ENCODE results near the gene SLC25A11.

SLC25A11 gene

DNA sequence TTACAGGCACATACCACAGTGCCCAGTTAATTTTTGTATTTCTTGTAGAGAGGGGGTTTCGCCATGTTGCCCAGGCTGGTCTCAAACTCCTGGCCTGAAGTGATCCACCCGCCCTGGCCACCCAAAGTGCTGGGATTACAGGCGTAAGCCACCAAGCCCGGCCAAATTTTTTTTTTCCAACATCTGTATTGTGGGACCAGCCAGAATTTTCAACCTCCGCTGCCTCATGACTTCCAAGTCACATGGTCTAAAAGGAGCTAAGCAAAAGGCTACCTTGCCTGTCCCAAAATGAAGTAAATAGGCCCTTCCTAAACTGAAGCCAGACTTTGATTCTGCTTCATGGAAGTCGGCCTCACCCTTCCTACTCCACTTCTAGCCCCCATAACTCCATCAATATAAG lies 32.0 kb upstream of the SLC25A11 start:
- no peak for DNase-seq
- Histone ChIP-seq H3K27me3 (no peaks in the 10 kb centered on the region), H3K4me1 (no peaks in the 10 kb centered on the region), H3K4me3 (ENCODE audit: low read depth, low read length) (no peak overlapping the region), H3K9me3 (no peaks in the 10 kb centered on the region), H3K36me3 (no peaks in the 10 kb centered on the region)
- TF ChIP-seq, protein P1, sequence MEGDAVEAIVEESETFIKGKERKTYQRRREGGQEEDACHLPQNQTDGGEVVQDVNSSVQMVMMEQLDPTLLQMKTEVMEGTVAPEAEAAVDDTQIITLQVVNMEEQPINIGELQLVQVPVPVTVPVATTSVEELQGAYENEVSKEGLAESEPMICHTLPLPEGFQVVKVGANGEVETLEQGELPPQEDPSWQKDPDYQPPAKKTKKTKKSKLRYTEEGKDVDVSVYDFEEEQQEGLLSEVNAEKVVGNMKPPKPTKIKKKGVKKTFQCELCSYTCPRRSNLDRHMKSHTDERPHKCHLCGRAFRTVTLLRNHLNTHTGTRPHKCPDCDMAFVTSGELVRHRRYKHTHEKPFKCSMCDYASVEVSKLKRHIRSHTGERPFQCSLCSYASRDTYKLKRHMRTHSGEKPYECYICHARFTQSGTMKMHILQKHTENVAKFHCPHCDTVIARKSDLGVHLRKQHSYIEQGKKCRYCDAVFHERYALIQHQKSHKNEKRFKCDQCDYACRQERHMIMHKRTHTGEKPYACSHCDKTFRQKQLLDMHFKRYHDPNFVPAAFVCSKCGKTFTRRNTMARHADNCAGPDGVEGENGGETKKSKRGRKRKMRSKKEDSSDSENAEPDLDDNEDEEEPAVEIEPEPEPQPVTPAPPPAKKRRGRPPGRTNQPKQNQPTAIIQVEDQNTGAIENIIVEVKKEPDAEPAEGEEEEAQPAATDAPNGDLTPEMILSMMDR (IDR thresholded peaks at IDR 0.05; ENCODE audit: low read depth, low read length): no peak

DNA sequence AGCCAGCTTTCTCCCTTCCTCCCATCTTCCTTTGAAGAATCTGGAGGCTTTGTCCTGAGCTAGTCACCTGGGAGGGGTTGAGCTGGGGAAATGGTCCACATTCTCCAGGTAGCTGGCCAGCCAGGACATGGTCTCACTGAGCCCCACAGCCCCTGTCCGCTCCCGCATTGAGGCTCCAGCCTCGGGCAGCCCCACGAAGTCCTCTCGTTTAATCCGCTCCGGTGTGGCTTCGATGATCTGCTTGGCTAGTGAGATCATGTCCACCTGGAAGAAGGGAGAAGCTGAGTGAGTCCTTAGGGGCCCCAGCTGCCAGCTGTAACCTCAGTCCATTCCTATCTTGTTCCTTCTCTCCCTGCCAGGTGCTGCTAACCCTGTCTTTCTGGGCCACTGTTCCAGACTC lies 30.4 kb upstream of the SLC25A11 start:
- TF ChIP-seq, protein P1 (IDR thresholded peaks at IDR 0.05; ENCODE audit: low read depth, low read length): no peak
- Histone ChIP-seq H3K36me3 (no peaks in the 10 kb centered on the region; the same call in 1 of the 2 replicates), H3K27me3 (no peaks in the 10 kb centered on the region), H3K4me3 (ENCODE audit: low read depth, low read length) (no peak overlapping the region), H3K4me1 (no peaks in the 10 kb centered on the region), H3K9me3 (no peaks in the 10 kb centered on the region)
- no peak for DNase-seq

DNA sequence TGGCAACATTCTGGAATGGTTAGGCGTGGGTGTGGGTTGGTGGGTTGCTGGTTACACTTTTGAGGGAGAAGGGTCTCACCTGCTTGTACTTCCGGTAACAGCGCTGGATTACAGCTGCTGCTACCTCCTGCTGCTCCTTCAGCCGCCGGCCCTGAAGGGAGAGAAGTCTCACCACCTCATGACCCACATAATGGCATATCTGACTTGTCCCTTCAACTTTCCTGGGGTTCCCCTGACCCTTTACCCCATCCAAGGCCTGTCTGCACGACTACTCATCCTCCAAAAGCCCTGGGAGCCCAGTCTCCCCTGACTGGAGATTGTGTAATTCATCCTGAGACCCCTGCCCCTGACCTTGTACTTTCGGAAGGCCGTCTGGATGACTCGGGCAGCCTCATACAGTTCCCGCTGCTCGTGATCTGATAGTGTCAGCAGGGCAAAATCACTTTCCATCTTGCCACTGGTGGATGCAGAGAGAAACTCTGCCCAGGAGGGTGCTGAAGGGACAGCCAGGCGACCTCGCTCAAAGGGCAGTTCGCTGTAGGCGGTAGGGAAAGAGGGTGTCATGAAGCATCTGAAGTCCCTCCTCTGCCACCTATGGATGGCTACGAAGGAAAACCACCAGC lies 29.8 kb upstream of the SLC25A11 start:
- Histone ChIP-seq H3K9me3 (no peaks in the 10 kb centered on the region), H3K27me3 (no peaks in the 10 kb centered on the region), H3K36me3 (no peaks in the 10 kb centered on the region; the same call in 1 of the 2 replicates), H3K4me1 (no peaks in the 10 kb centered on the region), H3K4me3 (ENCODE audit: low read depth, low read length) (peak overlapping the region; percentile 76)
- DNase-seq: no peak
- TF ChIP-seq, protein P1 (IDR thresholded peaks at IDR 0.05; ENCODE audit: low read depth, low read length): no peak

DNA sequence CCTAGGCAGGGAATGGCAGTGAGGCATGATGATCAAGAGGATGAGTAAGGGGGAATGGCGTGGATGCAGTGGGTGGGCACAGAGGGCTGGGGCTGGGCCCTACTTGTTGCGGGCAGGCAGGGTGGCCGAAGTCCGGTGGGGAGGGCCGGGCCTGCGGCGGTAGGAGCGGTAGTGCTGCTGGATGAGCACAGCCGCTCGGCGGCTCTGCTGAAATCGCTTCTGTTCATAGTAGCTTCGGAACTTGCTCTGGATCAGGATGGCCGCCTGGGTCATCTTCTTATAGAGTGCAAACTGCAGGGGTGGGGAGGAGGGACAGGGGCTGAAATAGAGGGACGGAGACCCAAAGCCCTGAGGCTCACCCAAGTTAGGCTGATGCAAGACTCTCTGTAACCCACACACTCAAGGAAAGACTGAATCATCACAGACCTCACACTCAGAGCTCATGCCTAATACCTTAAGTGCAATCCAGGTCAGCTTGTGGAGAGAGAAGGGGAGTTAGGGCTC lies 29.3 kb upstream of the SLC25A11 start:
- no peak for DNase-seq
- H3K4me3 ChIP-seq (ENCODE audit: low read depth, low read length): peak overlapping the region; percentile 76
- TF ChIP-seq, protein P1 (IDR thresholded peaks at IDR 0.05; ENCODE audit: low read depth, low read length): no peak
- H3K9me3 ChIP-seq: no peaks in the 10 kb centered on the region
- no peaks in the 10 kb centered on the region; the same call in 1 of the 2 replicates for H3K36me3 ChIP-seq
- no peaks in the 10 kb centered on the region for H3K4me1 ChIP-seq
- H3K27me3 ChIP-seq: no peaks in the 10 kb centered on the region

DNA sequence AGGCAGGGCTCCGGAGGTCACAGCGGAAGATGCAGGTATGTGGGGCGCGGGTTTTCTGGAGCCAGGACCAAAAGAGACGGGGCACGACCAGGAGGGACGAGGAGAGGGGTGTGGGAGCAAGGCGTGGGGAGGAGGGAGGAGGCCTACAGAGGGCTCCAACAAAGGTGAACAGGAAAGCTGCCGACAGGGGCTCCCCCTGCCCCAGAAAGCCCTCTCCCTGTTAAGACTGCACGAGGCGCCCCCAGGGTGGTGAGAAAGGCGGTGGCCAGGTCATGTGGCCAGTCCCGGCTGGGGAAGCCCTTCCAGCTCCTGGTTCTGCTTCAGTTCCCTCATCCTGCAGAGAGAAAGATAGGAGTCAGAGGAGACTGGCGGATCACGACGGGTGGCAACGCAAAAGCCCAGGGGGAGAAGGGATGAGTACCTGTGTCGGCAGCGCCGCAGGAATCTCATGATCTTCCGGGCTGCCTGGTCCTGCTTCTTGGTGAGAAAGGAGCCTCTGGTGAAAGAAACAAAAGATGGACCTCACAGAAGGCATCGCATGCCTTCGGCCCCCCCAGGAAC lies 28.7 kb upstream of the SLC25A11 start:
- H3K9me3 ChIP-seq: no peaks in the 10 kb centered on the region
- DNase-seq: peak; percentile 43
- no peaks in the 10 kb centered on the region for H3K4me1 ChIP-seq
- H3K36me3 ChIP-seq: no peaks in the 10 kb centered on the region; the same call in 1 of the 2 replicates
- TF ChIP-seq, protein P1 (IDR thresholded peaks at IDR 0.05; ENCODE audit: low read depth, low read length): no peak
- H3K4me3 ChIP-seq (ENCODE audit: low read depth, low read length): peak overlapping the region; percentile 76
- no peaks in the 10 kb centered on the region for H3K27me3 ChIP-seq
